Prostate gland (tissue), 2 donors: Measurements from ENCODE around the gene FBXO11.

ENCODE experiments used
- POLR2A ChIP-seq: fragments of 450-650 bp; IDR thresholded peaks from one replicate; pipeline ENCODE4 v1.6.1; 2016; ENCODE audit warnings: antibody characterized with exemption, mild to moderate bottlenecking
- POLR2AphosphoS5 ChIP-seq: sonication (generic); formaldehyde crosslinking; IDR thresholded peaks from one replicate; pipeline ENCODE4 v1.6.1; 2017; ENCODE audit warnings: antibody characterized with exemption
- TF ChIP-seq, protein P1 (sequence below), 4 experiments: fragments of 200-600 bp in 2 of 4; fragments of 450-650 bp in 2 of 4; sonication (generic) in 2 of 4; IDR thresholded peaks; 1 replicate in 3 of 4; 2 replicates in 1 of 4; pipeline ENCODE4 v1.5.1; 2016 to 2019; ENCODE audit warnings: antibody characterized with exemption in 4 of 4, mild to moderate bottlenecking in 2 of 4, moderate library complexity in 2 of 4

DNA sequence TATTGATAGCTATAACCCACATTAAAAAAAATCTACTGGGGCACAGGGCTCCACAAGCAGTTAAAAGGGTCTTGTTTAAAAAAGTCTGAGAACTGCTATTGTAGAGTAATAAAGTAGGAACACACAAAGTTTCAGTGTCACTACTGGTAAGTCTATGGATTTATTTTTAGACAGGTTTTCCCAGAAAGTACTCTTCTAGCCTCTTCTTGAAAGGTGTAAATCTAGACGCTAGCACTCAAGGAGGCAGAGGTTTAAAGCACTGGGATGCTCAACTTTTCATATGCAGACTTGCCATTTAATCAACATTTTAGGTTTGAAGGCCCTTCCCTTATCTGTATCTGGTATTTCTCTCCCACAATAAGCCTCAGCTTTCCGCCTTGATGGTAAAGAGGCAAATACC lies 33.4 kb downstream of the FBXO11 start:
- no peak for TF ChIP-seq POLR2A
- TF ChIP-seq, protein P1, sequence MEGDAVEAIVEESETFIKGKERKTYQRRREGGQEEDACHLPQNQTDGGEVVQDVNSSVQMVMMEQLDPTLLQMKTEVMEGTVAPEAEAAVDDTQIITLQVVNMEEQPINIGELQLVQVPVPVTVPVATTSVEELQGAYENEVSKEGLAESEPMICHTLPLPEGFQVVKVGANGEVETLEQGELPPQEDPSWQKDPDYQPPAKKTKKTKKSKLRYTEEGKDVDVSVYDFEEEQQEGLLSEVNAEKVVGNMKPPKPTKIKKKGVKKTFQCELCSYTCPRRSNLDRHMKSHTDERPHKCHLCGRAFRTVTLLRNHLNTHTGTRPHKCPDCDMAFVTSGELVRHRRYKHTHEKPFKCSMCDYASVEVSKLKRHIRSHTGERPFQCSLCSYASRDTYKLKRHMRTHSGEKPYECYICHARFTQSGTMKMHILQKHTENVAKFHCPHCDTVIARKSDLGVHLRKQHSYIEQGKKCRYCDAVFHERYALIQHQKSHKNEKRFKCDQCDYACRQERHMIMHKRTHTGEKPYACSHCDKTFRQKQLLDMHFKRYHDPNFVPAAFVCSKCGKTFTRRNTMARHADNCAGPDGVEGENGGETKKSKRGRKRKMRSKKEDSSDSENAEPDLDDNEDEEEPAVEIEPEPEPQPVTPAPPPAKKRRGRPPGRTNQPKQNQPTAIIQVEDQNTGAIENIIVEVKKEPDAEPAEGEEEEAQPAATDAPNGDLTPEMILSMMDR (IDR thresholded peaks at IDR 0.05) = no peak
- TF ChIP-seq POLR2AphosphoS5 = no peak
